GM20431 (cell line): ENCODE measurements around the gene IL18.
"Not testable (repeated sequence)": the region's sequence is repeated elsewhere in the genome, so short reads cannot be mapped to it uniquely, and the experiment has no call there.

Experiments used
- in situ Hi-C: fragments of 300-500 bp; cut with MseI, MboI; formaldehyde crosslinking; loops from one replicate; pipeline ENCODE4 v1.15.0; 2020; ENCODE audit warnings: low sequenced_read_pairs; ENCODE audit not compliant: unreplicated experiment

Gene IL18

DNA sequence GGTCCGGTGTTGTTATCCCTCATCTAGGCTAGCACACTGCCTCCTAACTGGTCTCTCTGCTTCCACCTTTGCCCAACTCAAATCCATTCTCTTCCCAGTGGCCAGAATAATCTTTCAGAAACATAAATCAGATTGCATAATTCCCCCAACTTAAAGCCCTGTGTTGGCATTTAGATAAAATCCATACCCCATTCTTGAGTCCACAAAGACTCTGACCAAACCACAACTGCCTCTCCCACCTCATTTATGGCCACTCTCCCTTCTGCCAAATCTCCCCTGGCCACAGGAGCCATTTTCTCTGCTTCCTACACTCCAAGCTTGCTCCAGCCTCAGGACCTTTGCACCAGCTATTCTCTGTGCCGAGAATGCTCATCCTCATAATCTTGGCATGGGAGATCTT, 36.8 kb downstream of the IL18 start:
- in situ Hi-C loops: no loop called here

DNA sequence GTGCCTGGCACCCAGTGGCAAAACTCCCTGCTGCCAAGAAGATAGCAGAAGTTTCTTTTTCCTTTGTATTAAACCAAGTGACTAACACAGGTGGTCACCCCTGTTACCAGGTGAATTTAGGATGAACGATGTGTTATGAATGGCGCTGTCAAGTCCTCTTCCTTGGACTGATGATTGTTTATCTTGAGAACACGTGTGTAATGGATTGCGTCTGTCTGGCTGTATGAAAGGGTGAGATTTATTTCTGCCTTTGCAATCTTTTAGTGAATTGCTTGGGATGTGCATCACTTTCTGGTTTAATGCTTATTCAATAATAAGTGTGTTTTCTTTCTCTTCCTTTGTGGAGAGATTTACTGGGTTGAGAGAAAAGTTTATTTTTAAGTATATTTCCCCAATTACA, 40.8 kb downstream of the IL18 start:
- in situ Hi-C loops: no loop called here

DNA sequence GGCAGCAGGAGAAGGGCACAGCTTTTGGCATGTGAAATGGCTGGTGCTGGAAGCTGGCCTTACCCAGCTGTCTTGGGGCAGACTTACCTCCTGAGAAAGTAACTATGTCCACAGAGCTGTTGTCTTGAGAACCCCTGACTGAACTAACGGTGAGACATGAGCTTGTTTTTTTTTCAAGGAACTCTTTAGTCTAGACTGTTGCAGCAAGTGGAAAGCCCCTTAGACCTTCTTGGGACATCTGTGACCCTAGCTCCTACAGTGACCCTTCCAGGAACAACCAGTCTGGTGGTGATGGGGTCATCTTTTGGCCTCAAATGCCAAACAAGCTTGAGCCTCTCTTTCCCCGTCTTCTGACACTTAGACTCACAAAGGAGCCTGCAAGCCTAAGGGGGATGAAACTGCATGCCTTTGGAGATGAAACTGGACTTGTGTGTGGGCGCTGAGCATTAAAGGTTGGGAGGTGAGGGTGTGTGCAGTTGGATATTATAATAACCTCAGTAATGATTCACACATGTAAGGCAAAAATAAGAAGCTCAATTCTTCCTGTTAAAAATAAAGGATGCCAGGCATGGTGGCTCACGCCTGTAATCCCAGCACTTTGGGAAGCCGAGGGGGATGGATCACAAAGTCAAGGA, 41.8 kb downstream of the IL18 start:
- in situ Hi-C loops: no loop called here

DNA sequence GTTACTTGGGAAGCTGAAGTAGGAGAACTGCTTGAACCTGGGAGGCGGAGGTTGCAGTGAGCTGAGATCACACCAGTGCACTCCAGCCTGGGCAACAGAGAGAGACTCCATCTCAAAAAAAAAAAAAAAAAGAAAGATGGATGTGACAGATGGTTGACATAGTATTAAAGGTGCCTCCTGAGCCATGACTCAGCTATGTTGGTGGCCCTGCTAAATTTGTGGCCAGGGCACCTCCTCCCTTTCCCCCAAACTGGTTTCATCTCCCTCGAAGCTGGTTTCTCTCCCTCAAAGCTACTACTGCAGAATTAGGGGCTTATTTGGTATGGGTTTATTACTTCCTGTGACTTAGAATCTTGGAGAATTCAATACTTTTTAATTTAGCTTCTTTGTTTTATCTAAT, 45.7 kb downstream of the IL18 start:
- in situ Hi-C loops: no loop called here

DNA sequence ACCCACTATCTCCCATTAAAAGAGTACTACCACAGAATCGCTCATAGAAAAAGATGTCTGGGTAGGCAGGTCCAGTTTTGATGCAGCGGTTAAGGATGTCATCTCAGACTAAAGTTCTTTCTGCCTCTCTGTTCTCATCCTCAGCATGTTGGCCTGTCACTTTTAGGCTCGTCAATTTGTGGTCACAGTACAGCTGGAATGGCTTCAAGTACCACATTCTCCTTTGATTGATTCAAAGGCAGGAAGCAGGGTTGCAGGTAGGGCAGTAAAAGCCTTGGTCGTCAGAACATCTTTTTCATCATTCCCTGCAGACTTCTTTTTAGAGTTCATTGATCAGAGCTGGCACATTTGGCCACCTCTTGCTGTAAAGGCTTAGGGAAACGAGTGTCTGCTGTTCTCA, 48.5 kb downstream of the IL18 start:
- in situ Hi-C loops: no loop called here

DNA sequence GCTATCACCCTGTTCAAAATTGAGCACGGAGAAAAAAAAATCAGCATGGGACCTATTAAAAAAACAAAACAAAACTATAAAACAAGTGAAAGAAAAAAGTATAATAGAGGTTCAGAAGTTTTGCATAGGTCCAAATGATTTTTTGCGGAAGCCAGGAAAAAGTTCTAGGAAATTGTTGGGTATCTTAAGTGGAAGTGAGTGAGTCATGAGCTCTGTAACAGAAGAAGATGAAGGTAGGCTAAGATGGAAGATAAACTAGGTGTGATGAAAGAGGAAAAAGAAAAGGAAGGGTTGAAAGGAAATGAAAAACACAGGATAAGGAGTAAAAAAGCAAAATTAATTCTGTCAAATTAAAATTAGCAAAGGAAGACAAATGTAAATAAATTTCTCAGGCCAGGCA, 49.4 kb downstream of the IL18 start:
- in situ Hi-C loops: no loop called here

DNA sequence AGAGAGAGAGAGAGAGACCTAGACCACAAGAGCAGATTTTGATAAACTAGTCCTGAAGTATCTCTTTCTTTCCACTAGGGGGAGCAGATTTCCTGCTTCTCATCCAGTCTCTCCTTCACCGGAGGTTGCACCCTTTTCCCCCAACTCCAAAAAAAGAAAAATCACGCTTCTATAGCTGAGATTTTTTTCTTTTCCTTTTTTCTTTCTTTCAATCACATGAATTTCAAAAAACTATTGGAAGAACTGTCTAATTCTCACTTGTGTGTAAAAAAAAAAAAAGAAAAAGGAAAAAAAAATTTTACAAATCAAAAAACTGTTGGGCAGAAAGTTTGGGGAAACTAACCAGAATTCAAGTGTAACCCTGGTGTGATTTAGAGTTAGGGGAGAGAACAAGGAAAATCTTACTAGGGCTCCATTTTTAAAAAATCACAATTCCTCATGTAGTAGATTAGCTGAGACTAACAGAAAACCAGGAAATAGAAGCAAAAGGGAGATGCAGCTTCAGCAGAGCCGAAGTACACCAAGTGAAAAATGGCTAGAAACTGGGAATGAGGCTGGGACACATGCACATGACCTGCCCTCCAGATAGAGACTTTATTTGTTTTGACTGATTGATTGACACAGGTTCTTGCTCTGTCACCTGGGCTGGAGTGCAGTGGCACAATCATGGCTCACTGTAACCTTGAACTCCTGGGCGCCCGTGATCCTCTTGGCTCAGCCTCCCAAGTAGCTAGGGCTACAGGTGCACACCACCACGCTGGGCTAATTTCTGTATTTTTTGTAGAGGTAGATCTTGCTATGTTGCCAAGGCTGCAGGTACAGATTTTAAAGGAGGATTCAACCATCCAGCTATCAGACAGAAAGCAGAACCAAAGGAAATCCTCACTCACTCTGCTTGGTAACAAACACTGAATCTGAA, 50.1 kb downstream of the IL18 start:
- in situ Hi-C loops: no loop called here

DNA sequence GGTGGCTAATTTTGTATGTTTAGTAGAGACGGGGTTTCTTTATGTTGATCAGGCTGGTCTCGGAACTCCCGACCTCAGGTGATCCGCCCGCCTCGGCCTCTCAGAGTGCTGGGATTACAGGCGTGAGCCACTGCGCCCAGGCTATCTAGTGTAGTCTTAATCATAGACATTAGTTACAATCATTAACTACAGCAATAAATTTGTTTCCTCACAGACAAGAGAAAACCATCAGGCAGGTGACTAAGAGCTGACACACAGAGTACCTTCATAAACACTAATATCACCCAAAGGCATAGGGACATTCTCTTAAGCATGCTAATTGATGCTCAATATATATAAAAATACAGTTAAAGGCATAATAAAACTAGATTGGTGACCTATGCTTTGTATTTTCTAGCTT, 57.8 kb downstream of the IL18 start:
- in situ Hi-C loops: no loop called here

DNA sequence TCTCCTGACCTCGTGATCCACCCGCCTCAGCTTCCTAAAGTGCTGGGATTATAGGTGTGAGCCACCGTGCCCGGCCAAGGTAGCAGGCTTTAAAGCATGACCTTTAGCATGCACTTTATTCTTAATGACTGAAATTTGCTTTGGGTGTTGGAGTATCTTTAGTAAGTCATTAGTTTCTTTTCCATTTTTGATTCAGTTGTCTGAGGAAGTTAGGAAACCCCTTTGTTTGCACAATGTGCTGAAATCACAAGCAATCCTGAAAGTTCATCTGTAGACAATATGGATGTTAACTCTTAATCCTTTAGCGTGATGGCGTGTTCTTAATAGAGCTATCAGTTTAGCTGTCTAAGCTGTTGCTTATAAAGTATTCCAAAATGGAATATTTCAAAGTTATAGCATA, 60.4 kb downstream of the IL18 start:
- in situ Hi-C loops: no loop called here

DNA sequence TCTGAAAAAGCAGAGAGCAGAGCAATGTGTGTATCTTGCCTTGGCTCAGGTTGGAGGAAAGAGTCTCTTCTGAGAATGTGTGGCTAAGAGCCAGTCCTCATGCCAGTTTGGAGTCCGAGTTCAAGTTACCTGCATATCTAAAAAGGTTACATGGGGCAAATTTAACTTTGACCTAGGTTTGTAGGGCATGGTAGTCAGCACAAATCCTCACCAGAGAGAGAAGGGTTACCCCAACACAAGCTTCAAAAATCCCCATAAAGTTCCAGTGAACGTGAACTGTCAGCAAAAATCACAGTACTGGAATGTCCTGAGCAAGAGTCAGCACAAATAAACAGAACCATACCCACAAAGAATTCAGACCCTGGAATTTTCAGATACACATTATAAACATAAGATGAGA, 63.4 kb downstream of the IL18 start:
- in situ Hi-C loops: no loop called here

DNA sequence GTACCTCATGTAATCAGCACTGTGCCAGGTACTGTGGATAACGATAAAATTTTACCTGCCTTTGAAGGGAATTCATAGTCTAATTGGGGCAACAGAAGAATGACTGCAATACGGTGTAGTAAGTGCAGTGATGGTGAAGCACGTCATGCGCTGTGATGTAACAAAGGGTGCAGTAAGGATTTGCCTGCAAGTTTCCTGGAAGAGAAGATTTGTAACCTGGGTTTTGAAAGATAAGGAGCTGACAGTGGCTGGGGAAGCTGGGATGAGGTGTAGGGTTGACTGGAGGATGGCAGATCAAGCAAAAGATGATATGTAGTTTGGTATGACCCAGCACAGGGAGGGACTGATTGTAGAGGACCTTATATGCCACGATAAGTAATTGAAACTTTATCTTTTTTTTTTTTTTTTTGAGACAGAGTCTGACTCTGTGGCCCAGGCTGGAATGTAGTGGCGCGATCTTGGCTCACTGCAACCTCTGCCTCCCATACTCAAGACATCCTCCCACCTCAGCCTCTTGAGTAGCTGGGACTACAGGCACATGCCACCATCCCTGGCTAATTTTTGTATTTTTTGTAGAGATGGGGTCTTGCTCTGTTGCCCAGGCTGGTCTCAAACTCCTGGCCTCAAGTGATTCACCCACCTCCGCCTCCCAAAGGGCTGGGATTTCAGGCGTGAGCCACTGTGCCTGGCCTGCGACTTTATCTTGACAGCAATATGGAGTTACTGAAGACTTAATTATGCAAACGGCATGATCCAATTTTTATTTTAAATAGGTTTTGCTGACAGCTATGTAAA, 66.0 kb downstream of the IL18 start:
- in situ Hi-C loops: no loop called here

DNA sequence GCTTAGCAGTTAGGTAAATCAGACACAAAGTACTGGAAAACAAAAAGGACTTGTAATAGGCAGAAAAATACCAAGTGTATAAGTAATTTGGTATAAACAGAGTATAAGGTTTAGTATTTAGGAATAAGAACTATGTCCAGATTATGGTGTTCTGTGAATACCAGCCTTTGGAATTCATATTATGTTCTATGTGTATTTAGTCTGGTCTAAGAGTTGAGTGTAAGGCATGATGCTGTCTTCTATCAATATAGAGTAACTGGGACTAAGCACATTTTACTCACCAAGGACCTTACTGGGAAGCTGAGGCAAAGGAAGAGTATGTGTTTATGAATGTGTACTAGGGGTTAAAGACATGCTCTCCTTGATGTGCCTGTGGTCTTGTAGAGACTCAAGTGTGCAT, 67.7 kb downstream of the IL18 start:
- in situ Hi-C loops: no loop called here

DNA sequence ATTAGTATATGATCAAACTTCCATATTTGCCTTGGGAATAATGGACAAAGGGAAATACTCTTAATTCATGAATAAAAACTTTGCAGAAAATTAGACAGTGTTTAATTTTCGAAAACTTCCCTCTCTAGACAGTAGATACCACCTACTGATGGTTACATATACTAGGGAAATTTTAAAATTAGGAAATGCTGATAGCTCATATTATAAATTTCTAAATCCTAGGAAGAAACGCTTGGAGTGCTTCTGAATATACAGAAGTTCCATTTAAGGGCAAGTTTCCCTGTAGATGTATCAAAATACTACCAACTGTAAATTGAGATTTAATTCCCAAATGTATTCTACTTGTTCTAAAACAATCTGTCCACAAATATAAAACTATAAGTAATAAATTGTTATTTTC, 68.6 kb downstream of the IL18 start:
- in situ Hi-C loops: not testable (repeated sequence)
